HFF-Myc (cell line): Measurements from ENCODE around the gene SHB.
"Not testable (repeated sequence)": the region's sequence is repeated elsewhere in the genome, so short reads cannot be mapped to it uniquely, and the experiment has no call there.

ENCODE experiments used
- DNase-seq: peaks from one replicate; pipeline ENCODE4 v3.0.0-alpha.2; 2011; ENCODE audit warnings: low read depth; ENCODE audit errors: extremely low read depth
- H3K4me3 ChIP-seq: replicated peaks from 2 replicates; pipeline ENCODE4 v1.5.1; 2011; ENCODE audit warnings: low read depth, mild to moderate bottlenecking, control low read depth, low read length
- TF ChIP-seq, protein P1 (sequence below): IDR thresholded peaks from 2 replicates; pipeline ENCODE4 v1.5.1; 2012; ENCODE audit warnings: mild to moderate bottlenecking, low read depth, low read length, control low read depth; ENCODE audit errors: missing control alignments

SHB gene

DNA sequence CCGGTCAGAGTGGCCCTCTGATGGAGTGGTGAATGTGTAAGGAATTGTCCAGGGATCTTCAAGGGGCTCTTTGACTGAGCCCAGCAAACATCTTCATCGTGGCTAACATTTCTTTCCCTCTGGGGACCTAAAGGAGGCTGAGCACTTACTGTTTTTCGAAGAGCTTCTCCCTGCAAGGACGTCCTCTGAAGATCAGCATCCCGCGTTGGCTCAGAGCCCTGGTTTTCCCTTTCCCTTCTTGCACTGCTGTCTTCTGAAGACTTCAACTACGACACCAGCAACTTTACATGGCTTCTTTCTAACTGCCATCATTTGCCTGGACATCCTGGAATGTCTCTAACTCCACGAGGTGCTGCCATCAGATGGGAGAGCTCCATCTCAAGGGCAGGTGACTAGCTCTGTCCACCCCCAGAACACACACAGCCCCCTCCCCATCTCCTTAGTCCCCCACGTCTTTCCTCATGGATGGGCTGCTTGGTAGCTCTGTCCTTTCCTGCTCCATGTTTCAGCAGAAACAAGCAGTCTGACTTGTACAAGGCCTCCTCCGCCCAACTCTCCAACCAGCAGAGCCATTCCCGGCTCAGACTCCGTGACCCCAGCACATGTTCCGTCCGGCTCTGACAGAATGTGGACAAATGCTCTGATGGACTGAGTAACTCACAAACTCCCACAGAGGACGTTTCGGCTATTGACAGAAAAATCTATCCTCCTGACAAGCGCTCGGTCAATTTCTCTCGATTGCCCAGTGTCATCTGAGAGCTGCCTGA is 17.1 kb downstream of the SHB start:
- DNase-seq: no peak
- TF ChIP-seq, protein P1, sequence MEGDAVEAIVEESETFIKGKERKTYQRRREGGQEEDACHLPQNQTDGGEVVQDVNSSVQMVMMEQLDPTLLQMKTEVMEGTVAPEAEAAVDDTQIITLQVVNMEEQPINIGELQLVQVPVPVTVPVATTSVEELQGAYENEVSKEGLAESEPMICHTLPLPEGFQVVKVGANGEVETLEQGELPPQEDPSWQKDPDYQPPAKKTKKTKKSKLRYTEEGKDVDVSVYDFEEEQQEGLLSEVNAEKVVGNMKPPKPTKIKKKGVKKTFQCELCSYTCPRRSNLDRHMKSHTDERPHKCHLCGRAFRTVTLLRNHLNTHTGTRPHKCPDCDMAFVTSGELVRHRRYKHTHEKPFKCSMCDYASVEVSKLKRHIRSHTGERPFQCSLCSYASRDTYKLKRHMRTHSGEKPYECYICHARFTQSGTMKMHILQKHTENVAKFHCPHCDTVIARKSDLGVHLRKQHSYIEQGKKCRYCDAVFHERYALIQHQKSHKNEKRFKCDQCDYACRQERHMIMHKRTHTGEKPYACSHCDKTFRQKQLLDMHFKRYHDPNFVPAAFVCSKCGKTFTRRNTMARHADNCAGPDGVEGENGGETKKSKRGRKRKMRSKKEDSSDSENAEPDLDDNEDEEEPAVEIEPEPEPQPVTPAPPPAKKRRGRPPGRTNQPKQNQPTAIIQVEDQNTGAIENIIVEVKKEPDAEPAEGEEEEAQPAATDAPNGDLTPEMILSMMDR: no peak
- no peak overlapping the region for H3K4me3 ChIP-seq

- H3K4me3 ChIP-seq: no peak overlapping the region
- no peak for DNase-seq
- TF ChIP-seq, protein P1: no peak
These were observed 20.6 kb downstream of the SHB start for GRCh38 chr9:38048316-38048969.

DNA sequence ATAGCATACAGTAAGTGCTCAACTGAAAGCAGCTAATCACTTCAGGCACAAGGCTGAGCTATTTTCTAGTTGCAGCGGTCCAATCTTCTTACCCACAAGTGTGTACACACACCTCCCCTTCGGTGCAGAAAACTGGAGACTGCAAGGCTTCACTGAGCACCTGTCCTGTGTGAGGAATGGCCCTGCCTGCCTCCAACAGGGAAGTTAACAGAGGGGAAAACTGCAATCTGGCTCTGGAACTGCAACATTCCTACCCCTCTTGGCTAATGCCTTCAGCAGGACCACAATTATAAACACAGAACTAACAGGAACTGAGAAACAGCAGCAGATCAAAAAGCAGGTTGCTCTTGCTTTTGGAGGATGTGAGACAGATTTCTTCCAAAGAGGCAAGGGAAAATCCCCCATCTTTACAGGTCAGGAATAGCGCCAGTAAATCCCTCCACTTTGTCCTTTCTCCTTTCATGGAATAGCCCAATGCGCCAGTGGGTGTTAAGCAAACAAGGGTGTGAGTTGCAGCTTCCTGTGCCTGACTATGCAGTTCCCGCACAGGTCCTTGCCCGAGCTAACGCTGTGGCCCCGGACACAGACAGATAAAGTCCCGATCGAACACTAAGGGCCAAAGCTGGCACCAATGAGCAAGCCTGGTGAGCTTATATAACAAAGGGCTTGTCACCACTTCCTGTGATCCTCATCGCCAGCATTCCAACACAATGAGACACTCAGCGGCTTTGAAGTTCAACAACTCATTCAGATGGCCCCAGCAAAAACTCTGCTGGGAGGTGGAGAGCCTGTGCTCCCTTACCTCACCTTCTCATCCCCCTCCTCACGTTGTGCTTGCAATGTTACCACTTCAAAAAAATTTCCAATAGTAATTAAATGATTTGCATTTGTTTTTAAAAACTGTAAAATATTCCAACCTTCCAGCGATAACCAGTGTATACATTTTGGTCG is 21.5 kb downstream of the SHB start:
- DNase-seq: peak; percentile 79
- peak overlapping the region; percentile 26 for H3K4me3 ChIP-seq
- TF ChIP-seq, protein P1: no peak

DNA sequence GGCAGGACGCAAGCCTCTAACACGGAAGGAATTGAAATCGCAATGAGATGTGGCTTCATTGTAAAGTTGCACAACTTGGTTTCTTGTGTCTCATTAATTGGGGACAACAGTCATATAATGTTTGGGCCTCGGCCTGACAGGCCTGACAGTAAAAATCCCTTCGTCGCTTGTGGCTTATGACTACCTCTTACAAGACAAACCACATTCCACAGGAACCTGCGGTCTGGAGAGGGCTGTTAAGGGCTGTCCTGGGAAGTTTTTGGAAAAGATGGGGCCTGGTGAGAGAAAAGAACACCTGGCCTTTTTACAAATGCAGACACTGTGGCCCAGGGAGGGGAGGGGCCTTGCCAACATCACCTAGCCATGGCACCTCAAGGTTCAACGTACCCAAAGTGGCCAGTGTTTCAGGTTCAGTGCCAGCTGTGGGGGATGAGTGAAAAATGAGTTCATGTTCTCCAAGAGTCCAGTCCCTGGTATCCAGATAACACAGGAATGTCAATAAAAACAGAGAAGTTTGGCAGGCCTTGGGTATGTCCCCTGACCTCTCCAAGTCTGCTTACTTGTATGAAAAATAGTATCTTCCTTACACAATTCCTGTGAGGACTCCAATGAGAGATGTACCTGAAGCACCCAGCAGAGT is 22.2 kb downstream of the SHB start:
- TF ChIP-seq, protein P1: no peak
- DNase-seq: no peak
- peak overlapping the region; percentile 26; the same call in 1 of the 2 replicates for H3K4me3 ChIP-seq

DNA sequence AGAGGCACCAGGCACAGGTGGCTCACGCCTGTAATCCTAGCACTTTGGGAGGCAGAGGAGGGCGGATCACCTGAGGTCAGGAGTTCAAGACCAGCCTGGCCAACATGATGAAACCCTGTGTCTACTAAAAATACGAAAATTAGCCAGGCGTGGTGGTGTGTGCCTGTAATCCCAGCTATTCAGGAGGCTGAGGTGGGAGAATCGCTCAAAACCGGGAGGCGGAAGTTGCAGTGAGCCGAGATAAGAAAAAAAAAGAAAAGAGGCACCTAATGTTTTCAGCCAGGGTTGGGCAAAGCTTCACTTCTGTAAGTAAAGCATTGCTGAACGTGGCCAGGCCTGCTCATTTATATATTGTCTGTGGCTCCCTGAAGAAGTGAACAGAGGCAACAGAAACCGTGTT is 23.1 kb downstream of the SHB start:
- not testable (repeated sequence) for H3K4me3 ChIP-seq, DNase-seq

DNA sequence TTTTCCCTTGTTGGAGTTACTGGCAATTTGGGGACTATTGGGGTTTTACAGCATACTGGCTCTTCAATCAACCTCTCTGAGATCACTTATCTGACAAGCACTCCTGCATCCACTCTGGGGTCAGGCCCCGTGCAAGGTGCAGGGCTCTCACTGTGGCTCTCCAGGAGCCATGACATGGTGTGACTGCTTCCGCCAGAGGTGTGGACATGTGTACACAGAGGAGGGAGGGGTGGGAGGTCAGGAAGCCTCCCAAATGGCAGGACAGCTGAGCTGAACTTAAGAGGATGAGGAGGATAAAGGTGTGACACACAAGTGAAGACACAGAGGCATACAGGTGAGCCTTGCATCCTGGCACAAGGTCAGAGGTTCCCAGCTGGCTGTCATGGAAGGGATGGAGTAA is 24.3 kb downstream of the SHB start:
- no peak overlapping the region for H3K4me3 ChIP-seq
- DNase-seq: no peak
- TF ChIP-seq, protein P1: no peak
